ENCODE measurements around the gene RAB40C.

DNA sequence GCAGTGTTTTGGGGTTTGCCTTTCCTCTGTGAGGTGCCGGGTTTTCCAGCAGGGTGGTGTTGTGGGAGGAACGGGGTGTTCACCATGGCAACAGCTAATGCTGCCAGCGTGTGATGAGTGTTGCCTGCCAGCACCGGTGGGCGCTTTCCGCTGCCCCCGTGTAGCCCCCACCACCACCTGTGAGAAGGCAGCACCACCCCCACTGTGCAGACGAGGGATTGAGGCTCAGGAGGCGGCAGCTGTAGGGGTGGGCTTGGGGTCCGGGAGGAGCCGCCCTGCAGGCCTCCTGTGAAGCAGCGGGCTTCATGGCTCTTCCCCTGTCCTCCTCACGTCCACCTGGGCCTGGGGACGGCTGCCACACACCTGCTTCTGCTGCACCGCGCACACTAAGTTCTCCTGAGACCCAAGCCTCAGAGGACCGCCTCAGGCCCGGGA lies 5.2 kb downstream of the RAB40C start:
- TF ChIP-seq POLR2AphosphoS5 (IDR thresholded peaks at IDR 0.05) (no peak), POLR2A (IDR thresholded peaks at IDR 0.05) (no peak), EP300 (IDR thresholded peaks at IDR 0.05) (no peak)
- TF ChIP-seq, protein P1, sequence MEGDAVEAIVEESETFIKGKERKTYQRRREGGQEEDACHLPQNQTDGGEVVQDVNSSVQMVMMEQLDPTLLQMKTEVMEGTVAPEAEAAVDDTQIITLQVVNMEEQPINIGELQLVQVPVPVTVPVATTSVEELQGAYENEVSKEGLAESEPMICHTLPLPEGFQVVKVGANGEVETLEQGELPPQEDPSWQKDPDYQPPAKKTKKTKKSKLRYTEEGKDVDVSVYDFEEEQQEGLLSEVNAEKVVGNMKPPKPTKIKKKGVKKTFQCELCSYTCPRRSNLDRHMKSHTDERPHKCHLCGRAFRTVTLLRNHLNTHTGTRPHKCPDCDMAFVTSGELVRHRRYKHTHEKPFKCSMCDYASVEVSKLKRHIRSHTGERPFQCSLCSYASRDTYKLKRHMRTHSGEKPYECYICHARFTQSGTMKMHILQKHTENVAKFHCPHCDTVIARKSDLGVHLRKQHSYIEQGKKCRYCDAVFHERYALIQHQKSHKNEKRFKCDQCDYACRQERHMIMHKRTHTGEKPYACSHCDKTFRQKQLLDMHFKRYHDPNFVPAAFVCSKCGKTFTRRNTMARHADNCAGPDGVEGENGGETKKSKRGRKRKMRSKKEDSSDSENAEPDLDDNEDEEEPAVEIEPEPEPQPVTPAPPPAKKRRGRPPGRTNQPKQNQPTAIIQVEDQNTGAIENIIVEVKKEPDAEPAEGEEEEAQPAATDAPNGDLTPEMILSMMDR (IDR thresholded peaks at IDR 0.05), result no peak
